Liver (tissue), 9 donors: ENCODE data around the gene AGPAT3. TPM values are rescaled to one million over a fixed set of nuclear protein-coding genes. Genes with fewer than 3 reads are reported as not detected.

Experiments used
- DNase-seq: peaks from one replicate; pipeline ENCODE4 v3.0.0-alpha.2; 2017; ENCODE audit warnings: low spot score
- H3K27ac ChIP-seq, 2 donors: one replicate each; pipeline ENCODE4 v1.7.0; 2013; ENCODE audit warnings: inconsistent platforms in 2 of 2, low read length in 2 of 2, control low read depth in 1 of 2, low read depth in 1 of 2, mild to moderate bottlenecking in 1 of 2
- H3K27me3 ChIP-seq, 4 donors: one replicate each; pipeline versions ENCODE4 v1.6.1 to v1.7.0; 2013; ENCODE audit warnings: low read length in 3 of 4, inconsistent platforms in 1 of 4, mild to moderate bottlenecking in 1 of 4, moderate library complexity in 1 of 4; ENCODE audit not compliant: control insufficient read depth in 4 of 4, insufficient read depth in 4 of 4
- H3K36me3 ChIP-seq, 4 donors: one replicate each; pipeline versions ENCODE4 v1.6.1 to v1.7.0; 2013; ENCODE audit warnings: low read length in 3 of 4, mild to moderate bottlenecking in 3 of 4, low read depth in 1 of 4, moderate library complexity in 1 of 4; ENCODE audit not compliant: control insufficient read depth in 4 of 4, insufficient read depth in 3 of 4
- H3K4me1 ChIP-seq, 4 donors: one replicate each; pipeline versions ENCODE4 v1.6.1 to v1.7.0; 2013; ENCODE audit warnings: low read length in 3 of 4, mild to moderate bottlenecking in 3 of 4, moderate library complexity in 1 of 4; ENCODE audit not compliant: control insufficient read depth in 4 of 4, insufficient read depth in 4 of 4
- H3K4me3 ChIP-seq, 3 donors: one replicate each; pipeline versions ENCODE4 v1.6.1 to v1.7.0; 2013; ENCODE audit warnings: low read length in 3 of 3, control low read depth in 1 of 3, low read depth in 1 of 3, mild to moderate bottlenecking in 1 of 3
- H3K9ac ChIP-seq, 2 donors: one replicate each; pipeline ENCODE4 v1.7.0; 2013; ENCODE audit warnings: low read length in 2 of 2, mild to moderate bottlenecking in 2 of 2, moderate library complexity in 2 of 2, control low read depth in 1 of 2, low read depth in 1 of 2
- H3K9me3 ChIP-seq, 4 donors: one replicate each; pipeline versions ENCODE4 v1.6.1 to v1.7.0; 2013; ENCODE audit warnings: low read length in 3 of 4; ENCODE audit not compliant: control insufficient read depth in 4 of 4
- ATF3 ChIP-seq: IDR thresholded peaks from 2 replicates; pipeline ENCODE4 v1.6.1; 2016; ENCODE audit warnings: antibody characterized with exemption
- EGR1 ChIP-seq, 2 donors: IDR thresholded peaks; 2 replicates each; pipeline ENCODE4 v1.6.1; 2016 to 2018; ENCODE audit warnings: antibody characterized with exemption in 2 of 2, low read depth in 2 of 2
- FOXA1 ChIP-seq: IDR thresholded peaks from 2 replicates; pipeline ENCODE4 v1.6.1; 2016; ENCODE audit warnings: antibody characterized with exemption
- GABPA ChIP-seq, 2 donors: IDR thresholded peaks in 1 of 2; conservative IDR thresholded peaks in 1 of 2; 2 replicates each; pipeline ENCODE4 v1.6.1; 2016; ENCODE audit warnings: antibody characterized with exemption in 2 of 2, mild to moderate bottlenecking in 1 of 2, moderate library complexity in 1 of 2
- HNF4A ChIP-seq, 2 donors: conservative IDR thresholded peaks; 2 replicates each; pipeline ENCODE4 v1.6.1; 2016; ENCODE audit warnings: antibody characterized with exemption in 2 of 2, mild to moderate bottlenecking in 2 of 2
- HNF4G ChIP-seq: IDR thresholded peaks from 2 replicates; pipeline ENCODE4 v1.6.1; 2016; ENCODE audit warnings: antibody characterized with exemption
- JUND ChIP-seq, 2 donors: IDR thresholded peaks; 2 replicates each; pipeline ENCODE4 v1.6.1; 2016; ENCODE audit warnings: antibody characterized with exemption in 2 of 2
- NR2F2 ChIP-seq: IDR thresholded peaks from 2 replicates; pipeline ENCODE4 v1.6.1; 2016; ENCODE audit warnings: antibody characterized with exemption
- RAD21 ChIP-seq, 2 donors: IDR thresholded peaks; 2 replicates each; pipeline ENCODE4 v1.6.1; 2016; ENCODE audit warnings: antibody characterized with exemption in 2 of 2, mild to moderate bottlenecking in 2 of 2
- REST ChIP-seq: IDR thresholded peaks from 2 replicates; pipeline ENCODE4 v1.6.1; 2016; ENCODE audit warnings: antibody characterized with exemption, mild to moderate bottlenecking
- RXRA ChIP-seq, 2 donors: IDR thresholded peaks; 2 replicates each; pipeline ENCODE4 v1.6.1; 2017 to 2018; ENCODE audit warnings: antibody characterized with exemption in 2 of 2, mild to moderate bottlenecking in 1 of 2
- SP1 ChIP-seq: IDR thresholded peaks from 2 replicates; pipeline ENCODE4 v1.6.1; 2018; ENCODE audit warnings: antibody characterized with exemption, mild to moderate bottlenecking
- TAF1 ChIP-seq: conservative IDR thresholded peaks from 2 replicates; pipeline ENCODE4 v1.6.1; 2016; ENCODE audit warnings: antibody characterized with exemption, mild to moderate bottlenecking
- YY1 ChIP-seq: IDR thresholded peaks from 2 replicates; pipeline ENCODE4 v1.6.1; 2016; ENCODE audit warnings: antibody characterized with exemption, mild to moderate bottlenecking
- WGBS: extraction: QIAGEN DNeasy Blood & Tissue Kit; methylation state at CpG from one replicate; pipeline ENCODE4 v1.1.7; 2013; 5-methylcytosine and 5-hydroxymethylcytosine counted together
- polyA plus RNA-seq, 2 donors: library from polyadenylated mRNA; stranded (reverse) in 1 of 2; unstranded in 1 of 2; fragments of 200-250 nt in 1 of 2; fragments of >200 nt in 1 of 2; fragmentation: Nextera tagmentation in 1 of 2; extraction: Ambion mirVana in 1 of 2; gene quantifications; one replicate each; pipeline versions ENCODE4 v1.2.1 to v1.2.3, GENCODE V29; 2013 to 2015
- total RNA-seq, 2 donors: library from RNA; depleted of rRNA; stranded (reverse); fragments of >200 nt; gene quantifications; one replicate each; pipeline ENCODE4 v1.2.3, GENCODE V29; 2014
- TF ChIP-seq, protein P1 (sequence below): fragments of 150-350 bp; IDR thresholded peaks from 2 replicates; pipeline ENCODE4 v1.5.1; 2017; ENCODE audit warnings: improper control_type of control experiment, low read depth, low read length; ENCODE audit not compliant: missing input control
- TF ChIP-seq, protein P2 (sequence below): IDR thresholded peaks from 2 replicates; pipeline ENCODE4 v1.6.1; 2016; ENCODE audit warnings: antibody characterized with exemption
- TF ChIP-seq, protein P3 (sequence below): IDR thresholded peaks from 2 replicates; pipeline ENCODE4 v1.6.1; 2016; ENCODE audit warnings: antibody characterized with exemption
- donor health status: healthy.
- donor health status: healthy.
- donor health status: healthy.
- donor health status: healthy.
- donor health status: healthy.

AGPAT3 gene
- total and polyA plus RNA-seq, 4 donors: 32.3 to 148 (median 59.8) TPM

- no peaks in the 10 kb centered on the region for H3K9me3 ChIP-seq
- peaks cover 7 to 37% (median 25%) of the 10 kb centered on the region in 4 donors for H3K4me1 ChIP-seq
- no peak overlapping the region for H3K4me3 ChIP-seq
- no peak for TF ChIP-seq EGR1 (IDR thresholded peaks at IDR 0.05; ENCODE audit: low read depth in 2 of 2)
- TF ChIP-seq GABPA (IDR thresholded peaks at IDR 0.05 in 1 of 2, conservative IDR thresholded peaks at IDR 0.05 in 1 of 2): no peak
- TF ChIP-seq JUND (IDR thresholded peaks at IDR 0.05): no peak
- TF ChIP-seq, protein P1, sequence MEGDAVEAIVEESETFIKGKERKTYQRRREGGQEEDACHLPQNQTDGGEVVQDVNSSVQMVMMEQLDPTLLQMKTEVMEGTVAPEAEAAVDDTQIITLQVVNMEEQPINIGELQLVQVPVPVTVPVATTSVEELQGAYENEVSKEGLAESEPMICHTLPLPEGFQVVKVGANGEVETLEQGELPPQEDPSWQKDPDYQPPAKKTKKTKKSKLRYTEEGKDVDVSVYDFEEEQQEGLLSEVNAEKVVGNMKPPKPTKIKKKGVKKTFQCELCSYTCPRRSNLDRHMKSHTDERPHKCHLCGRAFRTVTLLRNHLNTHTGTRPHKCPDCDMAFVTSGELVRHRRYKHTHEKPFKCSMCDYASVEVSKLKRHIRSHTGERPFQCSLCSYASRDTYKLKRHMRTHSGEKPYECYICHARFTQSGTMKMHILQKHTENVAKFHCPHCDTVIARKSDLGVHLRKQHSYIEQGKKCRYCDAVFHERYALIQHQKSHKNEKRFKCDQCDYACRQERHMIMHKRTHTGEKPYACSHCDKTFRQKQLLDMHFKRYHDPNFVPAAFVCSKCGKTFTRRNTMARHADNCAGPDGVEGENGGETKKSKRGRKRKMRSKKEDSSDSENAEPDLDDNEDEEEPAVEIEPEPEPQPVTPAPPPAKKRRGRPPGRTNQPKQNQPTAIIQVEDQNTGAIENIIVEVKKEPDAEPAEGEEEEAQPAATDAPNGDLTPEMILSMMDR: no peak
- TF ChIP-seq, protein P2, sequence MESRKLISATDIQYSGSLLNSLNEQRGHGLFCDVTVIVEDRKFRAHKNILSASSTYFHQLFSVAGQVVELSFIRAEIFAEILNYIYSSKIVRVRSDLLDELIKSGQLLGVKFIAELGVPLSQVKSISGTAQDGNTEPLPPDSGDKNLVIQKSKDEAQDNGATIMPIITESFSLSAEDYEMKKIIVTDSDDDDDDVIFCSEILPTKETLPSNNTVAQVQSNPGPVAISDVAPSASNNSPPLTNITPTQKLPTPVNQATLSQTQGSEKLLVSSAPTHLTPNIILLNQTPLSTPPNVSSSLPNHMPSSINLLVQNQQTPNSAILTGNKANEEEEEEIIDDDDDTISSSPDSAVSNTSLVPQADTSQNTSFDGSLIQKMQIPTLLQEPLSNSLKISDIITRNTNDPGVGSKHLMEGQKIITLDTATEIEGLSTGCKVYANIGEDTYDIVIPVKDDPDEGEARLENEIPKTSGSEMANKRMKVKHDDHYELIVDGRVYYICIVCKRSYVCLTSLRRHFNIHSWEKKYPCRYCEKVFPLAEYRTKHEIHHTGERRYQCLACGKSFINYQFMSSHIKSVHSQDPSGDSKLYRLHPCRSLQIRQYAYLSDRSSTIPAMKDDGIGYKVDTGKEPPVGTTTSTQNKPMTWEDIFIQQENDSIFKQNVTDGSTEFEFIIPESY: no peak
- TF ChIP-seq FOXA1: no peak
- TF ChIP-seq, protein P3, sequence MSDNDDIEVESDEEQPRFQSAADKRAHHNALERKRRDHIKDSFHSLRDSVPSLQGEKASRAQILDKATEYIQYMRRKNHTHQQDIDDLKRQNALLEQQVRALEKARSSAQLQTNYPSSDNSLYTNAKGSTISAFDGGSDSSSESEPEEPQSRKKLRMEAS: no peak
- no peak for TF ChIP-seq TAF1
- 92% methylated on average over 1 of the region's 1 CpG for WGBS
- no peak overlapping the region for H3K9ac ChIP-seq
- peaks cover 0 to 5% (median 0%) of the 10 kb centered on the region in 4 donors for H3K36me3 ChIP-seq
- no peak overlapping the region for H3K27ac ChIP-seq
- no peak for DNase-seq
- H3K27me3 ChIP-seq: no peaks in the 10 kb centered on the region
Observed at GRCh38 chr21:43873673-43874072, 8.7 kb downstream of the AGPAT3 start.

- Histone ChIP-seq H3K27me3 (no peaks in the 10 kb centered on the region), H3K4me1 (peaks cover 6 to 32% (median 19%) of the 10 kb centered on the region in 4 donors), H3K36me3 (peaks cover 0 to 5% (median 0%) of the 10 kb centered on the region in 4 donors), H3K27ac (no peak overlapping the region), H3K9me3 (no peaks in the 10 kb centered on the region), H3K4me3 (no peak overlapping the region), H3K9ac (no peak overlapping the region)
- WGBS: 64% methylated on average over 12 of the region's 12 CpGs
- DNase-seq: no peak
- TF ChIP-seq YY1 (no peak), RXRA (IDR thresholded peaks at IDR 0.05) (no peak), REST (no peak), NR2F2 (no peak), HNF4A (conservative IDR thresholded peaks at IDR 0.05) (no peak), GABPA (IDR thresholded peaks at IDR 0.05 in 1 of 2, conservative IDR thresholded peaks at IDR 0.05 in 1 of 2) (no peak), FOXA1 (no peak), RAD21 (IDR thresholded peaks at IDR 0.05) (no peak), HNF4G (no peak), JUND (IDR thresholded peaks at IDR 0.05) (no peak), ATF3 (no peak), EGR1 (IDR thresholded peaks at IDR 0.05; ENCODE audit: low read depth in 2 of 2) (no peak), SP1 (no peak)
- TF ChIP-seq, protein P2: no peak
- TF ChIP-seq, protein P1: no peak
- TF ChIP-seq, protein P3: no peak
Observed at GRCh38 chr21:43874085-43874805, 9.2 kb downstream of the AGPAT3 start.
